IPS-18c (cell line): ENCODE results near the gene TBC1D5.
"Not testable (repeated sequence)": the region's sequence is repeated elsewhere in the genome, so short reads cannot be mapped to it uniquely, and the experiment has no call there.

Experiments used
- H3K4me3 ChIP-seq: 2 replicates; pipeline ENCODE4 v1.7.0; 2013; ENCODE audit warnings: low read depth, mild to moderate bottlenecking, low read length, moderate library complexity; ENCODE audit not compliant: insufficient read depth
- H3K9me3 ChIP-seq: one replicate; pipeline ENCODE4 v1.6.1; 2013; ENCODE audit warnings: mild to moderate bottlenecking, low read length, moderate library complexity; ENCODE audit not compliant: control insufficient read depth, insufficient read depth

TBC1D5 gene

DNA sequence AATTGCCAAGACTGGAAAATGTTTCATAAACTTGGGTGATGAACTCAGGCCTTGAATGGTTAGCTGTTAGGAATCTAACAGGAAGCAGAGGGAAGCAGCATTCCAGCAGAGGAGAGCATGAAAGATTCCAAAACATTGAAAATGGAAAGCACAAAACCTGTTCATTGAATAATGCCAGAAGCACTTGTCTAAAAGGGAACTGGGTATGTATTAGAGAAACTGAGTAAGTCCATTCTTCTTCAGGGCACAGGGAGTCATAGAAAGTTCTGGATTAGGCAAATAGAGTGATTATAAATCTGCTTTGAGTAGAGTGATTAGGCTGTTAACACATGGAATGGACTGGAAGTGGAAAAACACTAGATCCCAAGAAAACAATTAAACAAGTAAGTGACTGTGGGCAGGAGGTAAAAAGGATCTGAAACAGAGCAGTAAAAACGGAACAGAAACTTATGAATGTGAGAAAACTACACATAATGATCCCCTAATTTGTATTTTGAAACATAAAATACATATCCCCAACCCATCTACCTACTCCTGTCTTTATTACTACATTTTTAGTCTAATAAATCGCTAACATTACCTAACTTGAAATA, 343.4 kb downstream of the TBC1D5 start:
- H3K9me3 ChIP-seq, result no peaks in the 10 kb centered on the region
- no peak overlapping the region for H3K4me3 ChIP-seq

GRCh38 chr3:17396036-17396435, 346.4 kb downstream of the TBC1D5 start:
- Histone ChIP-seq H3K9me3 (no peaks in the 10 kb centered on the region), H3K4me3 (no peak overlapping the region)

DNA sequence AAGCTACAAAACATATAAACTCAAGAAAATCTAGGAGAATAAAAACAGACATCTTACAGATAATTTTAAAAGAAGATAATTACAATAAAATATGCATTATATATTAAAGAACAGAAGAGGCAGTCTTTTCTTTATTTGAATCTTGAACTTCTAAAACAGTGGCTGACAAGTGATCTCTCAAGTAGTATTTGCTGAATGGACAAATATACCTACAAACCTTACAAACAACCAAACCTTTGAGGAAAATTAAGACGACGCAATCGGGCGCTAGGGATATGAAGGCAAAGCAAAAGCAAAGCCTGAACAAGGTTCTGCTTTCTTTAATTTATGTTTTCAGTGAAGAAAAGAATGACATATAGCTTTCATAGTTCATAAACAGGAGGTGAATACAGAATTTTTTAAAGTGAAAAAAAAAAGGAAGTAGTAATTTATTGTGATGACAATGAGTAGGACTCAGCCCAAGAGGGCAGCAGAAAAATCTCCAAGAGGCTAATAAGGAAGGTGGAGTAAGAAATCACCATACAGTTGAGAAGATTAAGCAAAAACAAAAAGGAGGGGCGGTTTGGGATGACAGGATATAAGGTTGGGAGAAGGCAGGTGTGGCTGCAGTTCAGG, 347.8 kb downstream of the TBC1D5 start:
- Histone ChIP-seq H3K9me3 (no peaks in the 10 kb centered on the region), H3K4me3 (no peak overlapping the region)

GRCh38 chr3:17392516-17392915, 349.9 kb downstream of the TBC1D5 start:
- not testable (repeated sequence) for H3K9me3 ChIP-seq, H3K4me3 ChIP-seq

DNA sequence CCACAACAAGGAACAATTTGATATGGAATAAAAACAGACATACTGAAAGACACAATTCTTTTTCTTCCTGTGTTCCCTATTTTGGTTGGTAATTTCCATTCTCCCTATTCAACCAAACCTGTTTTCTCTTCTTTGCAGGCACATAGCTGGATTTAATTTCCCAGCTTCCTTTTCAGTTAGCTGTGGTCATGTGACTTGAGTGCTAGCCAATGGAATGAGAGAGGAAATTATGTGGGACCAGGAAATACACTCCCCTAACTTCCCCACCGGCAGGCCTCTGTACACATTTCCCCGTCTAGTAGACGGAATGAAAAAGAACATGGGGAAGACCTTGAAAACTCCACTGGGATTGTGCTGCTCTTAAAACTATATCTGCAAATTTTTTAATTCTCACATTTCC, 351.6 kb downstream of the TBC1D5 start:
- H3K9me3 ChIP-seq, result no peaks in the 10 kb centered on the region

DNA sequence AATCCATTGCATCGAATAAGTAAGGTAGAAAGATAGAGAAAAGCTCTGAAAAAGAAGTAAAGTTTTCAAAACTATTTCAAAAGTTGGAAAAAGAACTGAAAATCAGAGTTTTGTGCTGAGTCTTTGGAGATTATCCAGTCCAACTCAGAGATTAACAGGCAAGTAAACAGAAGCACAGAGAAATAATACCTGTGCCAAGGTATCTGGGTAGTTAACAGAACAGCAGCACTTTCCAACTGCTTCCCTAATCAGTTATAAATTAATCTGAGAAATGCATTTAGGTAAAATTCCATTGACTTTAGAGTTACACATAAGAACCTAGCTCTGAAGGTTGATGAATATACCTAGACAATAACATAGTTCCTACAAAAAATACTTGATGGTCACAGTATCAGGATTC, 355.3 kb downstream of the TBC1D5 start:
- H3K9me3 ChIP-seq, result no peaks in the 10 kb centered on the region
- no peak overlapping the region for H3K4me3 ChIP-seq

More for the DNA sequence above, 351.6 kb downstream of the TBC1D5 start:
- H3K4me3 ChIP-seq, result no peak overlapping the region

GRCh38 chr3:17386432-17386831, 356.0 kb downstream of the TBC1D5 start:
- Histone ChIP-seq H3K9me3 (no peaks in the 10 kb centered on the region), H3K4me3 (no peak overlapping the region)

- H3K4me3 ChIP-seq, result no peak overlapping the region
Observed at GRCh38 chr3:17384567-17385296, 357.7 kb downstream of the TBC1D5 start.

DNA sequence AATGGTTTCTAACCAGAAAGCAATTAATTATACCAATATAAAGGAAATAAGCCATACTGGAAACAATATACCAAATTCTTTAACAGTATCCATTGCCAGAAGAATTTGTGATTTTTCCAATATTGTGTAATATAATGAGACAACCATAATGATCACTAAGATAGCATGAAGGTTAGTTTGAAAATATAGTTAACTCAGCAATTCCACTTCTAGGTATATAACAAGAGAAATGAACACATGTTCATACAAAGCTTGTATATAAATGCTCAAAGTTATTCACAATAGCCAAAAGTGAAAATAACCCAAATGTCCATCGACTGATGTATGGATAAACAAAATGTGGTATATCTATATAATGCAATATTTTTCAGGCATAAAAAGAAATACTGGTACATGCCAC, 369.1 kb downstream of the TBC1D5 start:
- no peaks in the 10 kb centered on the region for H3K9me3 ChIP-seq
- no peak overlapping the region for H3K4me3 ChIP-seq

More at GRCh38 chr3:17384567-17385296, 357.7 kb downstream of the TBC1D5 start:
- no peaks in the 10 kb centered on the region for H3K9me3 ChIP-seq

- no peaks in the 10 kb centered on the region for H3K9me3 ChIP-seq
- no peak overlapping the region for H3K4me3 ChIP-seq
Observed at GRCh38 chr3:17372362-17373210, 369.8 kb downstream of the TBC1D5 start.

GRCh38 chr3:17369973-17370372, 372.5 kb downstream of the TBC1D5 start:
- no peaks in the 10 kb centered on the region for H3K9me3 ChIP-seq
- H3K4me3 ChIP-seq, result no peak overlapping the region

- no peak overlapping the region for H3K4me3 ChIP-seq
- H3K9me3 ChIP-seq, result no peaks in the 10 kb centered on the region
Observed at GRCh38 chr3:17367171-17367570, 375.3 kb downstream of the TBC1D5 start.

DNA sequence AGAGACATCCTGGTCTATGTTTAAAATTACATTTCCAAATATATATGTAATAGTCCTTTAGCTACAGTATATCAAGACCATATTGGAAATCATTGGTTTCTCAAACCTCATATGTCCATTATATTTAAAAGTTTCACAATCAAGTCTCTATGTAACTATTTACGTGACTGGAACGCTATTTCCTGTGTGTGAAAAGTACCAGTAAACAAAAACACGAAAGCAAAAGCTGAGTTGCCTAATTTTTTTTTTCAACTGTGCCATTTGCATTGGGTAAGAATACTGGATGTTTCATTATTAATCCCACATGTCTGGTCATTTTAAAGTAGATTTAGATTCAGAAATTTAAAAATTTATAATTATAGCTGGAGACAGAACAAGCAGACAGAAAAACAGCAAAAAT, 381.4 kb downstream of the TBC1D5 start:
- no peaks in the 10 kb centered on the region for H3K9me3 ChIP-seq

GRCh38 chr3:17359911-17360310, 382.5 kb downstream of the TBC1D5 start:
- H3K9me3 ChIP-seq, result no peaks in the 10 kb centered on the region

More for the DNA sequence above, 381.4 kb downstream of the TBC1D5 start:
- no peak overlapping the region for H3K4me3 ChIP-seq

DNA sequence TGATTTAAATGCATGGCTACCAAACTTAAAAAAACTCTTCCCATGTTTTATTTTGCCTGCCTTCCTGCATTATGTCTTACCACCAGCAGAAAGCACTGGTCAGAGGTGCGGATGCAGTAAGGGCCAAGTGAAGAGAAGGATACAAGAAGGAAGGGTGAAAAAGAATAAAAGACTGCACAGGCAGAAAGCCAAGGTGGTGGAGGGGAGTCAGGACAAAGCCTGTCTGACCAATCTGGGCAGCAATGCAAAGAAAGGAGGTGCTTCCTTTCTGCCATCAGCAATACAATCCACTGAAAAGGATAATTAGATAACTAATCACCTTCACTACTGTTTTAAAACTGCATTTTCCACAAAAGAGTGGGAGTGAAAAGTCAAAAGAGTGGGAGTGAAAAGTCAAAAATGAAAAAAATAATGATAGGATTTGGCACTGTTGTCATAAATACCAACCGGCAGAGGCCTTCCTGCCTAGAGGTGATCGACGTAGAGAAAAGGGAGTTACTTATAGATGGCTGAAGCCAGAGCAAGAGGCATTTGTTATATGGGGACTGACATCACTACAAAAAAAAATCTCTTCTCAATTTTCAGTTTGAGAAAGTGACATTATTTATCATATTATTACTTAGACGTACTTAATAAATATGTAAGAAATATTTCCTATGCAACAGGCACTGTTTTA, 385.3 kb downstream of the TBC1D5 start:
- H3K9me3 ChIP-seq, result no peaks in the 10 kb centered on the region
- H3K4me3 ChIP-seq, result no peak overlapping the region

More at GRCh38 chr3:17359911-17360310, 382.5 kb downstream of the TBC1D5 start:
- H3K4me3 ChIP-seq, result no peak overlapping the region

- Histone ChIP-seq H3K4me3 (no peak overlapping the region), H3K9me3 (no peaks in the 10 kb centered on the region)
Observed at GRCh38 chr3:17356585-17356984, 385.8 kb downstream of the TBC1D5 start.

DNA sequence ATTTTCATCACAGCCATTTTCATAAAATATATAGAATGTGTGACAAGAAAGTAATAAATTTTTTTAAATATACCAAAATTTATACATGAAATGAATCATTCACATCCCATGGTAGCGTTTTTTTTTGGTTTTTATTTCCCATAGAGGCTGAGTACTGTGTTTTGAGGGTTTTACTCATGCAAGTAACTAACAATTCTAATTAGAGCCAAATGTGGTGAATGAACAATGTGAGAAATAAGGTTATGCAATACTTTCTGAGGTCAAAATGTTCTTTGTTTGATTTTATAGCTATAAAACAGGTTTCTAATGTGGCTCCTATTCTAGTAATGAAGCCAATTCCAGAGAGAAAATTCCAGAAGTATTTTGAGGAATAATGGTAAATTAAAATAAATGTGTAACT, 386.8 kb downstream of the TBC1D5 start:
- Histone ChIP-seq H3K4me3 (no peak overlapping the region), H3K9me3 (no peaks in the 10 kb centered on the region)
